Measurements from ENCODE around the gene MLLT3. TPM values are rescaled to one million over a fixed set of nuclear protein-coding genes. Genes with fewer than 3 reads are reported as not detected.
A peak's percentile ranks its signal among the peaks of the same experiment; 100 is the strongest.

MLLT3 gene
- total RNA-seq, 2 experiments from 2014 or later: 59.1 to 60.8 TPM

DNA sequence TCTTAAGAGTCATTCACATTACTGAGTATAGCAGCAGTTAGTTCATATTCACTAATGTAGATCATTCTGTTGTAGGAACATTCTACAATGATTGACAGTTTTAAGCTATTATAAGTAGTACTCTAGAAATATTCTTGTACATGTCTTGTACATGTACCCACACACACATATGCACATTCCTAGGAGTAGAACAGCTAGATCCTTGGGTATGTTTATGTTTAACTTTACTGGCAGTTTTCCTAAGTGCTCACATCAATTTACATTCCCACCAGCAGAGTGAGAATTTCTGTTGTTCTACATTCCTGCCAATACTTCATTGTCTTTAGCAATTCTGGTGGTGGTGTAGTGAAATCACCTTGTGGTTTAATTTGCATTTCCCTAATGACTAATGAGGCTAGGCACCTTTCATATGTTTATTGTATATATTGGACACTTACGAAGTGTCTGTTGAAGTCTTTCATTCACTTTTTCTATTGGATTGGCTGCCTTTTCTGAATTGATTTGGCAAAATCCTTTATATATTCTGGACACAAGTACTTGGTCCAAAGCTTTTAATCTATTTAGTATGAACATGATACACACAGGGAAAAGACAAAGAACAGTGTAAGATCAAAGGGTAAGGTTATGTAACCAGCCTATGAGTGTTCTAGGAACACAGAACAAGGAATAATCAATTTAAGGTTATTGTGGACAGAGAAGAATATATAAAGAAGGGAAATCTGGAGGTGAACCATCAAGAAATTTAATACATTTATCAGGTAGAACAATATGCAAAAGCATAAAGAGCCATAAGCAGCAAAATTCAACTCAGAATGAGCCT, 95.6 kb downstream of the MLLT3 start:
- Mint-ChIP-seq H3K27me3 (no peaks in the 10 kb centered on the region), H3K9me3 (no peaks in the 10 kb centered on the region), H3K4me1 (ENCODE audit: low read depth) (peaks cover 82% of the 10 kb centered on the region), H3K27ac (no peak overlapping the region), H3K4me3 (no peak overlapping the region), H3K36me3 (ENCODE audit: low read depth) (peaks cover 3% of the 10 kb centered on the region)
- CTCF ChIA-PET: interaction anchor here (0.6 to 1.5 kb wide), 6 partner anchors 10 to 160 kb away, joined by 3 to 5 read pairs (median 3); no protein-coding TSS in a partner anchor
- ATAC-seq (peak; percentile 78), DNase-seq (no peak)
- POLR2A ChIA-PET: no interaction called here
- TF ChIP-seq, protein P1, sequence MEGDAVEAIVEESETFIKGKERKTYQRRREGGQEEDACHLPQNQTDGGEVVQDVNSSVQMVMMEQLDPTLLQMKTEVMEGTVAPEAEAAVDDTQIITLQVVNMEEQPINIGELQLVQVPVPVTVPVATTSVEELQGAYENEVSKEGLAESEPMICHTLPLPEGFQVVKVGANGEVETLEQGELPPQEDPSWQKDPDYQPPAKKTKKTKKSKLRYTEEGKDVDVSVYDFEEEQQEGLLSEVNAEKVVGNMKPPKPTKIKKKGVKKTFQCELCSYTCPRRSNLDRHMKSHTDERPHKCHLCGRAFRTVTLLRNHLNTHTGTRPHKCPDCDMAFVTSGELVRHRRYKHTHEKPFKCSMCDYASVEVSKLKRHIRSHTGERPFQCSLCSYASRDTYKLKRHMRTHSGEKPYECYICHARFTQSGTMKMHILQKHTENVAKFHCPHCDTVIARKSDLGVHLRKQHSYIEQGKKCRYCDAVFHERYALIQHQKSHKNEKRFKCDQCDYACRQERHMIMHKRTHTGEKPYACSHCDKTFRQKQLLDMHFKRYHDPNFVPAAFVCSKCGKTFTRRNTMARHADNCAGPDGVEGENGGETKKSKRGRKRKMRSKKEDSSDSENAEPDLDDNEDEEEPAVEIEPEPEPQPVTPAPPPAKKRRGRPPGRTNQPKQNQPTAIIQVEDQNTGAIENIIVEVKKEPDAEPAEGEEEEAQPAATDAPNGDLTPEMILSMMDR (IDR thresholded peaks at IDR 0.05): no peak
- intact Hi-C loops (cut with micrococcal nuclease): no loop called here

DNA sequence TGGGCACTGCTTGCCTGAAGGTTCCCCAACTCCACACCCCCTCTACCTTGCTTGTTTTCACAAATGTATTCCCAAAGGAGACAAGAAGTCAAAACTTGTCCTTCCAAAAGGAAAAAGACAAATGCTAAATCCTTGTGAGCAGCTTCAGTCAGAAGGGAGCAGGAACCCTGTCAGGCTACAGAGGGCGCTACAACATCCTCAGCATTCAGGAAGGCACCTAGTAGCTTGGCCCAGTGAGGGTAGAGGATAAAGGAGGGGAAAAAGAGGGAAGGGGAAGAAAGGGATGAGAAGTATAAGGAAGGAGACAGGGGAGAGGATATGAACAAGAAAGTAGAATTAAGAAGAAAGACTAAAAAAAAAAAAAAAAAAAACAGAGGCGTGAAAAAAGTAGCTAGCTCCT, 97.5 kb downstream of the MLLT3 start:
- H3K27ac Mint-ChIP-seq: no peak overlapping the region
- no peaks in the 10 kb centered on the region for H3K27me3 Mint-ChIP-seq
- intact Hi-C loops (cut with micrococcal nuclease): no loop called here
- peak; percentile 31 for DNase-seq
- TF ChIP-seq, protein P1 (IDR thresholded peaks at IDR 0.05): peak; percentile 56
- H3K36me3 Mint-ChIP-seq (ENCODE audit: low read depth): peaks cover 6% of the 10 kb centered on the region
- H3K9me3 Mint-ChIP-seq: no peaks in the 10 kb centered on the region
- no peak for ATAC-seq
- POLR2A ChIA-PET: interaction anchor here (1.3 kb wide), 1 partner anchor 98 kb away, joined by 3 read pairs; the partner anchor contains the start of gene MLLT3
- CTCF ChIA-PET: interaction anchor here (0.8 to 1.9 kb wide), 7 partner anchors 12 to 102 kb away, joined by 3 to 8 read pairs (median 4); partner anchors contain the start of gene MLLT3
- H3K4me1 Mint-ChIP-seq (ENCODE audit: low read depth): peaks cover 81% of the 10 kb centered on the region
- no peak overlapping the region for H3K4me3 Mint-ChIP-seq

DNA sequence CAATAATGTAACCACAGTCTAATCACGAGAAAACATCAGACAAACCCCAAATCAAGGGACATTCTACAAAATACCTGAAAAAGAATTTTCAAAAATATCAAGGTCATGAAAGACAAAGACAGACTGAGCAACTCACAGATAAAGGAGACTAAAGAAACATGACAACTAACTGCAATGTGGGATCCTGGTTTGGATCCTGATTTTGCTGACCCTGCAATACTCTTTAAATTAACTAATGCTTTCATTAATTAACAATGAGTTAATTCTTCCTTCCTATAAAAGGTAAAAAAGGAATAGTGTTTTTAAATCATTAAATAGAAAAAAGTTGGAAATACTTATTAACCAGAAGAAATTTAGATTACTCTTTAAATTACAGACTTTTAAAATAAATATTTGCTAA, 103.6 kb downstream of the MLLT3 start:
- intact Hi-C loops (cut with micrococcal nuclease): no loop called here
- H3K27ac Mint-ChIP-seq: no peak overlapping the region
- ATAC-seq: no peak
- CTCF ChIA-PET: no interaction called here
- H3K4me3 Mint-ChIP-seq: no peak overlapping the region
- no peaks in the 10 kb centered on the region for H3K27me3 Mint-ChIP-seq
- peaks cover 69% of the 10 kb centered on the region for H3K4me1 Mint-ChIP-seq (ENCODE audit: low read depth)
- POLR2A ChIA-PET: no interaction called here
- peaks cover 7% of the 10 kb centered on the region for H3K36me3 Mint-ChIP-seq (ENCODE audit: low read depth)
- DNase-seq: no peak
- TF ChIP-seq, protein P1 (IDR thresholded peaks at IDR 0.05): no peak
- H3K9me3 Mint-ChIP-seq: no peaks in the 10 kb centered on the region

DNA sequence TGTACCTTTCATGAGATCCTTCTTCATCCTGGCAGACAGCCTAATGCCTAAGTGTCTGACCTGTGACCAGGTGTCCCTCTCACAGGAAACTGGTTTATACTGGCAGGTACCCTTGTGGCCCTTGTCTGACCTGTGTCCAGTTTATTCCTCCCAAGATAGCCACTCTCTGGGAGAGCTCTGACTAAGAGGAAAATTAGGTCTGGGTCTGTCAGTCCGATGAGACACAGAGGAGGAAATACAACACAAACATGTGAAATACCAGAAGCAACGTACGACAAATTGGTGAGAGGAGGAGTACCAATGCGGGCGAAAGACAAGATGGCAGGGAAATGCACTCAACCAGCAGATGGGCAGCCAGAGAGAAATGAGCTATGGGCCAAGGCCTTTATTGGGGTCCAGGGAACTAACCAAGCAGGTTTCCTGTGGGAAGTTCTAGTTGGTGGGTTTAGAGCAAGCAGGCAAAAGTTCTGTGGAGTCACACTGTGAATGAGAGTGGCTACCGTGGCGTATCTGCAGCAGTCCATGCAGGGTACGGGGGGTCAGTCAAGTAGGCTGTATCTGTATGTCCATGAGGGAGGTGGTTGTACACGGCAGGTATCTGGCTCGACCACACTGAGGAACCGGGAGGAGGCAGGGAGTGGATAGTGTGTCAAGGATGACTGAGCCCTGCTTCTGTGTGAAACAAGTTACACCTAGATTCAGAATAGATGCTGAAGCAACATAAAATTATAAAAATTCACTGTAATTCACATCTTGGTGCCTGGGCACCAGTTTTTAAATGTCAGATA, 109.0 kb downstream of the MLLT3 start:
- intact Hi-C loops (cut with micrococcal nuclease): no loop called here
- TF ChIP-seq, protein P1 (IDR thresholded peaks at IDR 0.05): no peak
- H3K9me3 Mint-ChIP-seq: peaks cover 2% of the 10 kb centered on the region
- DNase-seq (no peak), ATAC-seq (no peak)
- no peaks in the 10 kb centered on the region for H3K27me3 Mint-ChIP-seq
- H3K4me1 Mint-ChIP-seq (ENCODE audit: low read depth): peaks cover 72% of the 10 kb centered on the region
- no peak overlapping the region for H3K4me3 Mint-ChIP-seq
- peaks cover 7% of the 10 kb centered on the region for H3K36me3 Mint-ChIP-seq (ENCODE audit: low read depth)
- peak overlapping the region; percentile 18 for H3K27ac Mint-ChIP-seq
- CTCF ChIA-PET: interaction anchor here (1.1 to 1.4 kb wide), 3 partner anchors 9 to 111 kb away, joined by 3 to 5 read pairs (median 3); no protein-coding TSS in a partner anchor
- POLR2A ChIA-PET: no interaction called here

Measured in activated CD8-positive, alpha-beta T cell treated with anti-CD3 and anti-CD28 coated beads for 36 hours (primary cell).